ENCODE results near the gene TSPYL6. TPM values are rescaled to one million over a fixed set of nuclear protein-coding genes. Genes with fewer than 3 reads are reported as not detected.

Gene TSPYL6
- total RNA-seq, 1 donor from 2014 or later = not detected

DNA sequence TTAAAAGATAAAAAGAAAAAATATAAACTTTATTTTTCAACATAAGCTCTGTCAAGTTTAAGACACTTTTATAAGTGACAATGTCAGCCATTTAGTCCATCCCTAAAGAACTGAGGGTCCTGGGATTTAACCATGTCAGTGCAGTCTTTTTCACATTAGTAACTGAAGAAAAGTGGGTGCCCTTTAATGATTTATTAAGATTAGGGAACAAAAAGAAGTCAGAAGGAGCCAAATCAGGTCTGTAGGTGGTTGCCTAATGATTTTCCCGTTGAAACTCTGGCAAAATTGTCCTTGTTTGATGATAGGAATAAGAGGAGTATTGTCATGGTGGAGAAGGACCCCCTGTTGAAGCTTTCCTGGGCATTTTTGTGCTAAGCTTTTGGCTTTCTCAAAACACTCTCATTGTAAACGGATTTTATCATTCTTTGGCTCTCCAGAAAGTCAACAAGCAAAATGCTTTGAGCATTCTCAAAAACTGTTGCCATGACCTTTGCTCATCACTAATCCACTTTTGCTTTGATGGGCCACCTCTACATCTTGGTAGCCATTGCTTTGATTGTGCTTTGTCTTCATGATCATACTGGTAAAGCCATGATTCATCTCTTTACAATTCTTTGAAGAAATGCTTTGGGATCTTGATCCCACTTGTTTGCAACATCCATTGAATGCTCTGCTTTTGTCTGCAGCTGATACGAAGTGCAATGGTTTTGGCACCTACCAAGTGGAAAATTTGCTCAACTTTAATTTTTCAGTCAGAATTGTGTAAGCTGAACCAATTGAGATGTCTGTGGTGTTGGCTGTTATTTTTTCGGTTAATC is 22.0 kb downstream of the TSPYL6 start:
- no peaks in the 10 kb centered on the region for H3K36me3 Mint-ChIP-seq (ENCODE audit: low read depth, unreplicated experiment)
- Histone ChIP-seq H2AFZ (ENCODE audit: low read depth, low read length) (no peak overlapping the region), H3K4me3 (ENCODE audit: insufficient read depth, low read depth, low read length) (no peak overlapping the region), H3K9ac (ENCODE audit: low read length) (no peak overlapping the region), H3K36me3 (ENCODE audit: insufficient read depth, low read length) (no peaks in the 10 kb centered on the region), H4K20me1 (ENCODE audit: insufficient read depth, low read length) (no peaks in the 10 kb centered on the region), H3K4me2 (ENCODE audit: low read length) (no peak overlapping the region), H3K27ac (ENCODE audit: low read depth, low read length) (no peak overlapping the region), H3K9me3 (ENCODE audit: insufficient read depth, low read depth, low read length) (no peaks in the 10 kb centered on the region), H3K27me3 (ENCODE audit: insufficient read depth, low read length) (no peaks in the 10 kb centered on the region), H3K79me2 (ENCODE audit: insufficient read depth, low read length) (no peaks in the 10 kb centered on the region), H3K4me1 (ENCODE audit: insufficient read depth, low read length) (peaks cover 4% of the 10 kb centered on the region)
- H3K4me1 Mint-ChIP-seq (ENCODE audit: low read depth, unreplicated experiment) = peaks cover 2% of the 10 kb centered on the region
- H3K9me3 Mint-ChIP-seq (ENCODE audit: unreplicated experiment) = no peaks in the 10 kb centered on the region
- no peak for FAIRE-seq
- H3K27me3 Mint-ChIP-seq (ENCODE audit: low read depth, unreplicated experiment) = no peaks in the 10 kb centered on the region
- TF ChIP-seq, protein P1, sequence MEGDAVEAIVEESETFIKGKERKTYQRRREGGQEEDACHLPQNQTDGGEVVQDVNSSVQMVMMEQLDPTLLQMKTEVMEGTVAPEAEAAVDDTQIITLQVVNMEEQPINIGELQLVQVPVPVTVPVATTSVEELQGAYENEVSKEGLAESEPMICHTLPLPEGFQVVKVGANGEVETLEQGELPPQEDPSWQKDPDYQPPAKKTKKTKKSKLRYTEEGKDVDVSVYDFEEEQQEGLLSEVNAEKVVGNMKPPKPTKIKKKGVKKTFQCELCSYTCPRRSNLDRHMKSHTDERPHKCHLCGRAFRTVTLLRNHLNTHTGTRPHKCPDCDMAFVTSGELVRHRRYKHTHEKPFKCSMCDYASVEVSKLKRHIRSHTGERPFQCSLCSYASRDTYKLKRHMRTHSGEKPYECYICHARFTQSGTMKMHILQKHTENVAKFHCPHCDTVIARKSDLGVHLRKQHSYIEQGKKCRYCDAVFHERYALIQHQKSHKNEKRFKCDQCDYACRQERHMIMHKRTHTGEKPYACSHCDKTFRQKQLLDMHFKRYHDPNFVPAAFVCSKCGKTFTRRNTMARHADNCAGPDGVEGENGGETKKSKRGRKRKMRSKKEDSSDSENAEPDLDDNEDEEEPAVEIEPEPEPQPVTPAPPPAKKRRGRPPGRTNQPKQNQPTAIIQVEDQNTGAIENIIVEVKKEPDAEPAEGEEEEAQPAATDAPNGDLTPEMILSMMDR (IDR thresholded peaks at IDR 0.05; ENCODE audit: insufficient read depth, low read depth, low read length) = no peak
- no peak for TF ChIP-seq EZH2 (IDR thresholded peaks at IDR 0.05; ENCODE audit: insufficient read depth, low read length)
- no peak overlapping the region for H3K4me3 Mint-ChIP-seq (ENCODE audit: unreplicated experiment)
- no peak for DNase-seq (ENCODE audit: low read depth)
- no peak overlapping the region for H3K27ac Mint-ChIP-seq (ENCODE audit: unreplicated experiment)

DNA sequence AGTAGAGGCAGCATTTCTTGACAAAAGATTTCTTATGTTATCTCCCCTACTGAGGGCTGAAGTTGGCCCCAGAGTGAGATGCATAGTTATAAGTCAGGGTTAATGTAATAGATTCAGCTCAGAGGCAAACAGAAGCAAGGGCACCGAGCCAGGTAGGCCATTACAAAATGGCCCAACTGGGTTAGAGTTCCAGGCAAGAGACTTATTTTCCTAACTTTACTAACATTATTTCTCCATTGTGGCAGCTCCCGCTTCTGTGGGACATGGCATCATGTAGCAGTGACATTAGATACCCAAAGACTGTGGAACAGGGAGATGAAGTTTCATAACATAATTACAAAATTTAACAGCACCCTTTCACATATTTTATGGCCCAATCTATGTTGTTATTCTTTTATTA is 27.1 kb downstream of the TSPYL6 start:
- H3K36me3 Mint-ChIP-seq (ENCODE audit: low read depth, unreplicated experiment) = peaks cover 1% of the 10 kb centered on the region
- Histone ChIP-seq H3K27me3 (ENCODE audit: insufficient read depth, low read length) (no peaks in the 10 kb centered on the region), H3K79me2 (ENCODE audit: insufficient read depth, low read length) (no peaks in the 10 kb centered on the region), H3K9ac (ENCODE audit: low read length) (no peak overlapping the region), H3K27ac (ENCODE audit: low read depth, low read length) (no peak overlapping the region), H3K4me3 (ENCODE audit: insufficient read depth, low read depth, low read length) (no peak overlapping the region), H3K4me2 (ENCODE audit: low read length) (no peak overlapping the region), H3K9me3 (ENCODE audit: insufficient read depth, low read depth, low read length) (no peaks in the 10 kb centered on the region), H3K36me3 (ENCODE audit: insufficient read depth, low read length) (no peaks in the 10 kb centered on the region), H2AFZ (ENCODE audit: low read depth, low read length) (no peak overlapping the region), H4K20me1 (ENCODE audit: insufficient read depth, low read length) (no peaks in the 10 kb centered on the region), H3K4me1 (ENCODE audit: insufficient read depth, low read length) (no peaks in the 10 kb centered on the region)
- no peak for FAIRE-seq
- no peaks in the 10 kb centered on the region for H3K27me3 Mint-ChIP-seq (ENCODE audit: low read depth, unreplicated experiment)
- TF ChIP-seq EZH2 (IDR thresholded peaks at IDR 0.05; ENCODE audit: insufficient read depth, low read length) = no peak
- TF ChIP-seq, protein P1 (IDR thresholded peaks at IDR 0.05; ENCODE audit: insufficient read depth, low read depth, low read length) = no peak
- no peak for DNase-seq (ENCODE audit: low read depth)
- no peak overlapping the region for H3K27ac Mint-ChIP-seq (ENCODE audit: unreplicated experiment)
- H3K4me1 Mint-ChIP-seq (ENCODE audit: low read depth, unreplicated experiment) = peaks cover 7% of the 10 kb centered on the region
- H3K9me3 Mint-ChIP-seq (ENCODE audit: unreplicated experiment) = no peaks in the 10 kb centered on the region
- no peak overlapping the region for H3K4me3 Mint-ChIP-seq (ENCODE audit: unreplicated experiment)

DNA sequence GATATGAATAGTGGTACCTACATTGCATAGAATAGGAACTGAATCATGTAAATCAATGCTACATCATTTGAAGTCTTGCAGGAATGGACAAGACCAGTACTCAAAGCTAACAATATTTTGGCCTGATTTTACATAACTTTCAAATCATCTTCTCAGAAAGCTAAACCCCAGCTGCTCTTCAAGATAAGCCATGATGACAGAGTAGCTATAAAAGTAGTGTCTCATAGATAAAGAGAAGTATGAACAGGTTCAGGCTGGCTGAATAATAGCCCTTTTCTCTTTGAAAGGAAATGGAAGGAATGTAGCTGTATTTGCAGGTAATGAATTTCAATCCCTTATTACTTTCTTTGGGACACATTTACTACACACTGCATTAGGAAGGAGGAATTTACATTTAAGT is 28.2 kb downstream of the TSPYL6 start:
- TF ChIP-seq, protein P1 (IDR thresholded peaks at IDR 0.05; ENCODE audit: insufficient read depth, low read depth, low read length) = no peak
- no peak for TF ChIP-seq EZH2 (IDR thresholded peaks at IDR 0.05; ENCODE audit: insufficient read depth, low read length)
- FAIRE-seq (no peak), DNase-seq (ENCODE audit: low read depth) (no peak)
- Histone ChIP-seq H3K36me3 (ENCODE audit: insufficient read depth, low read length) (no peaks in the 10 kb centered on the region), H3K4me3 (ENCODE audit: insufficient read depth, low read depth, low read length) (no peak overlapping the region), H3K79me2 (ENCODE audit: insufficient read depth, low read length) (no peaks in the 10 kb centered on the region), H3K9ac (ENCODE audit: low read length) (no peak overlapping the region), H3K4me2 (ENCODE audit: low read length) (no peak overlapping the region), H2AFZ (ENCODE audit: low read depth, low read length) (no peak overlapping the region), H3K27me3 (ENCODE audit: insufficient read depth, low read length) (no peaks in the 10 kb centered on the region), H3K27ac (ENCODE audit: low read depth, low read length) (no peak overlapping the region), H4K20me1 (ENCODE audit: insufficient read depth, low read length) (no peaks in the 10 kb centered on the region), H3K4me1 (ENCODE audit: insufficient read depth, low read length) (no peaks in the 10 kb centered on the region), H3K9me3 (ENCODE audit: insufficient read depth, low read depth, low read length) (no peaks in the 10 kb centered on the region)
- Mint-ChIP-seq H3K9me3 (ENCODE audit: unreplicated experiment) (no peaks in the 10 kb centered on the region), H3K36me3 (ENCODE audit: low read depth, unreplicated experiment) (peaks cover 1% of the 10 kb centered on the region), H3K4me1 (ENCODE audit: low read depth, unreplicated experiment) (peaks cover 7% of the 10 kb centered on the region), H3K4me3 (ENCODE audit: unreplicated experiment) (no peak overlapping the region), H3K27me3 (ENCODE audit: low read depth, unreplicated experiment) (no peaks in the 10 kb centered on the region), H3K27ac (ENCODE audit: unreplicated experiment) (no peak overlapping the region)
